ENCODE measurements around the gene TECPR1. TPM values are rescaled to one million over a fixed set of nuclear protein-coding genes. Genes with fewer than 3 reads are reported as not detected.

TECPR1 gene
- total and polyA plus RNA-seq, 2 of the 4 experiments (the other 2 are of a cell fraction): 11.5 to 14.7 TPM

DNA sequence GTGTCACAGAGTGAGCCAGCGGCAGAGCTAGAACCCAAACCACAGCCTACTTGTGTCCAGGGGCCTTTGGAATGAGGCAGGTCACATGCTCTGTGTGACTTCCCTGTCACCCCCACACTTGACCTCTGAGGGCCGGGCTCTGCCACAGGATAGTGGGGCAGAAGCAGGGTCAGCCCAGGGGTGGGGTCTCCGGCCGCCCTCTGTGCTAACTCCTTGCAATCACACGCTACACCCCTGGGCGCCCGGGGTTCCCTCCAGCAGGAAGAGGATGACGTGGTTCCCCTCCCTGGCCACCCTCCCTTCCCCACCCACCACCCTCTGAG, 19.8 kb downstream of the TECPR1 start:
- no peak overlapping the region for H2BK120ac ChIP-seq (ENCODE audit: low read depth, low read length)
- no peak overlapping the region for H3K23ac ChIP-seq (ENCODE audit: low read depth, low read length)
- intact Hi-C loops (cut with micrococcal nuclease) (no loop called here), dilution Hi-C loops (cut with HindIII; ENCODE audit: low sequenced_read_pairs, unreplicated experiment) (no loop called here), in situ Hi-C loops (cut with MboI; ENCODE audit: low sequenced_read_pairs) (loop anchor here (10.0 kb wide), 1 partner anchor 207 kb away; no protein-coding TSS in a partner anchor)
- H2AK5ac ChIP-seq (ENCODE audit: low read depth, low read length): no peak overlapping the region
- no peak overlapping the region for H2BK5ac ChIP-seq (ENCODE audit: low read depth, low read length, poor library complexity, severe bottlenecking)
- peaks cover 31% of the 10 kb centered on the region; the same call in 1 of the 2 replicates for H3K36me3 ChIP-seq (ENCODE audit: control insufficient read depth, insufficient read depth, low read length)
- ATAC-seq (ENCODE audit: low read depth): no peak
- no peak overlapping the region for H2BK20ac ChIP-seq (ENCODE audit: low read depth, low read length)
- no peak overlapping the region for H3K56ac ChIP-seq (ENCODE audit: extremely low read depth, insufficient read depth, low read length)
- H2AFZ ChIP-seq (replicated peaks; ENCODE audit: low read length, poor library complexity): no peak overlapping the region
- no peak overlapping the region for H3K18ac ChIP-seq (ENCODE audit: low read depth, low read length)
- no peak overlapping the region for H3K14ac ChIP-seq (replicated peaks; ENCODE audit: low read depth, low read length)
- no peaks in the 10 kb centered on the region for H4K20me1 ChIP-seq (ENCODE audit: insufficient read depth, low read length)
- H2BK15ac ChIP-seq (ENCODE audit: low read depth, low read length): no peak overlapping the region
- H3K4me1 ChIP-seq (ENCODE audit: control insufficient read depth, insufficient read depth, low read length): no peaks in the 10 kb centered on the region
- ChIA-PET POLR2A (ENCODE audit: unreplicated experiment) (interaction anchor here (0.7 kb wide), 1 partner anchor 89 kb away, joined by 9 read pairs; no protein-coding TSS in a partner anchor), CTCF (no interaction called here)
- no peak overlapping the region for H3K4me3 ChIP-seq (ENCODE audit: insufficient read depth, low read depth, low read length)
- H3K27ac ChIP-seq (ENCODE audit: insufficient read depth, low read length): no peak overlapping the region
- H3K9me3 ChIP-seq (ENCODE audit: control insufficient read depth, insufficient read depth, low read length): no peaks in the 10 kb centered on the region
- H3K4ac ChIP-seq (ENCODE audit: low read depth, low read length): no peak overlapping the region
- H4K8ac ChIP-seq (ENCODE audit: low read depth in 2 of 2, low read length in 2 of 2): no peak overlapping the region
- H2AK9ac ChIP-seq (replicated peaks; ENCODE audit: low read depth, low read length, poor library complexity): no peak overlapping the region
- H4K91ac ChIP-seq (ENCODE audit: insufficient read depth, low read depth, low read length): no peak overlapping the region
- no peaks in the 10 kb centered on the region for H3K9me1 ChIP-seq (ENCODE audit: insufficient read depth, low read length)
- H3K79me1 ChIP-seq (ENCODE audit: low read depth in 1 of 2, low read length in 2 of 2): no peaks in the 10 kb centered on the region
- no peak for DNase-seq
- no CpG with 5 or more reads among the region's 8 CpGs for WGBS, 2 experiments (ENCODE audit: extremely low coverage in 2 of 2, insufficient read length in 1 of 2)
- TF ChIP-seq MAFK (IDR thresholded peaks at IDR 0.05; ENCODE audit: low read depth, low read length): no peak
- no peak for TF ChIP-seq MAZ (IDR thresholded peaks at IDR 0.05; ENCODE audit: borderline replicate concordance, low read depth, low read length)
- no peak for TF ChIP-seq NFE2L2 (IDR thresholded peaks at IDR 0.05; ENCODE audit: low read depth, low read length)
- TF ChIP-seq FOS (IDR thresholded peaks at IDR 0.05; ENCODE audit: low read depth, low read length): no peak
- TF ChIP-seq, protein P1, sequence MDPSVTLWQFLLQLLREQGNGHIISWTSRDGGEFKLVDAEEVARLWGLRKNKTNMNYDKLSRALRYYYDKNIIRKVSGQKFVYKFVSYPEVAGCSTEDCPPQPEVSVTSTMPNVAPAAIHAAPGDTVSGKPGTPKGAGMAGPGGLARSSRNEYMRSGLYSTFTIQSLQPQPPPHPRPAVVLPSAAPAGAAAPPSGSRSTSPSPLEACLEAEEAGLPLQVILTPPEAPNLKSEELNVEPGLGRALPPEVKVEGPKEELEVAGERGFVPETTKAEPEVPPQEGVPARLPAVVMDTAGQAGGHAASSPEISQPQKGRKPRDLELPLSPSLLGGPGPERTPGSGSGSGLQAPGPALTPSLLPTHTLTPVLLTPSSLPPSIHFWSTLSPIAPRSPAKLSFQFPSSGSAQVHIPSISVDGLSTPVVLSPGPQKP (IDR thresholded peaks at IDR 0.05; ENCODE audit: borderline replicate concordance, low read depth, low read length): no peak
- TF ChIP-seq RFX5 (IDR thresholded peaks at IDR 0.05; ENCODE audit: low read depth, low read length): no peak
- no peak overlapping the region for H3K4me2 ChIP-seq (ENCODE audit: low read depth, low read length)
- H3K27me3 ChIP-seq (ENCODE audit: control insufficient read depth, insufficient read depth, low read length): no peaks in the 10 kb centered on the region
- no peak overlapping the region for H3K9ac ChIP-seq (ENCODE audit: low read depth, low read length)
- BruUV-seq (replicated peaks): no TSS peak
- H4K5ac ChIP-seq (ENCODE audit: low read depth, low read length): no peak overlapping the region

All from IMR-90 (cell line).